ACHN (cell line): Measurements from ENCODE around the gene NUDT3.
"Not testable (repeated sequence)": the region's sequence is repeated elsewhere in the genome, so short reads cannot be mapped to it uniquely, and the experiment has no call there.

Experiments
- DNase-seq: peaks from one replicate; pipeline ENCODE4 v3.0.0-alpha.2; 2015
- in situ Hi-C: cut with HindIII; loops from 2 replicates; pipeline ENCODE4 v1.10.0; 2017; ENCODE audit warnings: low sequenced_read_pairs, low pct_ligation_motif_present, low pct_unique_long_range_greater_than_20kb

Gene NUDT3

DNA sequence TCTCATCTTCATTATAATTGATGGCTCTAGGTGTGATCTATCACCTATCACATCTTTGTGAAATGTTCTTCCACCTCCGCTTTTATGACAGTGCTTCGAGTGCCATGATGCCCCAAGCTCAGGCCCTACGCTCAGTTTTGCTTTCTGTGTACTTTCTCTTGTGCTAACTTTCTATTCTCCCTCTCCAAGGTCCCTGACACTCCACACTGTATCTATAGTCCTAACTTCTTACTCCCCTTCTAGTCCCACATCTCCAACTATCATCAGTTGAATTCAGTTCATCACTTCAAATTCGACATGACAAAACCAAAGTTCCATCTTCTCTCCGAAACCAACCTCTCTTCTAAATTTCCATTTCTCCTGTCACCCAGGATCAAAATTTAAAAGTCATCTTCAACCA lies 16.6 kb downstream of the NUDT3 start:
- no peak for DNase-seq
- in situ Hi-C loops = no loop called here

GRCh38 chr6:34374508-34374907 lies 18.0 kb downstream of the NUDT3 start:
- in situ Hi-C loops = no loop called here
- no peak for DNase-seq

- in situ Hi-C loops = no loop called here
- no peak for DNase-seq
These were observed 18.4 kb downstream of the NUDT3 start for GRCh38 chr6:34374069-34374468.

DNA sequence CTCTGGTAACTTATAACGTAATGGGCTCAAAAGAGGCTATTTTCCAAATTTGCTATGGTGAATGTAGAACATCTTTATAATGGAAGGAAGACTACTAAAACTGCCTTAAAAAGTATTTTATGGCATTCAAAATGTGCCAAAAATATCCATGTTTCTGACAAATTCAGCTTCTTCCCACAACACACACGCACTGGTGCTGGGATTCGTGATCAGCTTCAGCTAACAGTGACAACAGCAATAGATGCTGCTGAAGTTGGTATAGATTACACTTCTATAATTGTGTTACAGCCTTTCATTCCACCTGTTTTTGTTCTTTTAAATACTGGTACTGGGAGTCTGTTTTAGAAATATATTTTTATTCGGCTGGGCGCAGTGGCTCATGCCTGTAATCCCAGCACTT lies 19.0 kb downstream of the NUDT3 start:
- no peak for DNase-seq
- in situ Hi-C loops = no loop called here

DNA sequence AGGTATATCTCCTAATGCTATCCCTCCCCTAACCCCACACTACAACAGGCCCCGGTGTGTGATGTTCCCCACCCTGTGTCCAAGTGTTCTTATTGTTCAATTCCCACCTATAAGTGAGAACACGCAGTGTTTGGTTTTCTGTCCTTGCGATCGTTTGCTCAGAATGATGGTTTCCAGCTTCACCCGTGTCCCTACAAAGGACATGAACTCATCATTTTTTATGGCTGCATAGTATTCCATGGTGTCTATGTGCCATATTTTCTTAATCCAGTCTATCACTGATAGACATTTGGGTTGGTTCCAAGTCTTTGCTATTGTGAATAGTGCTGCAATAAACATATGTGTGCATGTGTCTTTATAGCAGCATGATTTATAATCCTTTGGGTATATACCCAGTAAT lies 20.6 kb downstream of the NUDT3 start:
- in situ Hi-C loops, DNase-seq: not testable (repeated sequence)

- no peak for DNase-seq
- in situ Hi-C loops = no loop called here
These were observed 22.1 kb downstream of the NUDT3 start for GRCh38 chr6:34370361-34370760.

DNA sequence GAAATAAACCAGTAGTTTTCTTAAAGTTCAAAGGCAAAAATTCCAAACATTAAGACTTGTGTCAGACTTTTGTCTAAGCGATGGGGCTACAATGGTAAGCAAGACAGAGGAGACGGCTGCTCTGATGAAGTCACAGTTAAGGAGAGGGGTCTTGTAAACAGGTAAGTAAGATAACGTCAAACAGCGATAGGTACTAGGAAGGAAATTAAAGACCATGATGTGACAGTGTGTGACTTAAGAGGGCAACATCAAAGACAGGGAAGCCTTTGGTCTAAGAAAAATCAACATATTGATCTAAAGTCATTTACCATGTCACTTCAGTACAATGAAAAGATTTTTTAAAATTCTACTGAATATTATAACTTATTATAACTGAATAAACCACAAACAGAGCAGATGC lies 23.1 kb downstream of the NUDT3 start:
- in situ Hi-C loops = no loop called here
- no peak for DNase-seq

GRCh38 chr6:34366639-34366921 lies 25.9 kb downstream of the NUDT3 start:
- in situ Hi-C loops = no loop called here
- no peak for DNase-seq

- peak; percentile 65 for DNase-seq
- in situ Hi-C loops = not testable (repeated sequence)
These were observed 26.5 kb downstream of the NUDT3 start for GRCh38 chr6:34365781-34366638.

GRCh38 chr6:34363681-34364075 lies 28.8 kb downstream of the NUDT3 start:
- DNase-seq, in situ Hi-C loops: not testable (repeated sequence)

DNA sequence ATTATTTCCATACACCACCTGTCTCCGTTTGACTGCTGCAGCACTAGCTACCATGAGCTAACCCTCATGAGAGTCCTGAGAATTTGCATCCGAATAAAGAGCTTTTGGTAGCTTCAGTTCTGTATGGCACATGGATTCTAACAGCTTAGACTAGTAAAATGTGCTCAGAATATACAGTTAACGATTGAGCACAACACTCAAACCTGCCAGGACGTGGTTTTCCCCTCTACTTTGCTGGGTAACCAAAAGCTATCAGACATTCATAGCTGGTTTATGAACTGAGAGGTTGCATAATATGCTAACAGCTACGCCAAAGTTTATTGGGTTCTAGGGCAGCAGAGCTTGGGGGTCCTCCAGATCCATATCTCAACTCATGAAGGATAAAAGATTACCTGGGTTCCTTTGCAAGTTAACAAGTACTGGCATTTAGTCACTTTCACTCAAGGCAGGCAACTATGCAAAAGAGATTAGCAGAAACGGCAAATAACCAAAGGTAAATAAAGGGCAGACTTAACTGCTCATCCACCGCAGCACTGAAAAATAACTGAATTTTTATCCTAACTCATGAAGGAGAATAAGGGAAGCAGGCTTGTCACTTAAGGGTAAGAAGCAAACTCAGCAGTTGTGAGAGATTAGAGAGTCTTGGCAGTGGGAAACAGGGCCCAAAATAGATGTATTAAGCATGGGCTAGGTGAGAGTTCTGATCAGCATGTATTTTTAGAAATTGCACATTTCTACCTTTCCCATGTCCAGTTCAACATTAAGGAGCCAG lies 29.4 kb downstream of the NUDT3 start:
- no peak for DNase-seq
- in situ Hi-C loops = no loop called here

- in situ Hi-C loops = no loop called here
- no peak for DNase-seq
These were observed 30.3 kb downstream of the NUDT3 start for GRCh38 chr6:34362176-34362575.

- in situ Hi-C loops = no loop called here
- DNase-seq = no peak
These were observed 31.9 kb downstream of the NUDT3 start for GRCh38 chr6:34360556-34360955.

DNA sequence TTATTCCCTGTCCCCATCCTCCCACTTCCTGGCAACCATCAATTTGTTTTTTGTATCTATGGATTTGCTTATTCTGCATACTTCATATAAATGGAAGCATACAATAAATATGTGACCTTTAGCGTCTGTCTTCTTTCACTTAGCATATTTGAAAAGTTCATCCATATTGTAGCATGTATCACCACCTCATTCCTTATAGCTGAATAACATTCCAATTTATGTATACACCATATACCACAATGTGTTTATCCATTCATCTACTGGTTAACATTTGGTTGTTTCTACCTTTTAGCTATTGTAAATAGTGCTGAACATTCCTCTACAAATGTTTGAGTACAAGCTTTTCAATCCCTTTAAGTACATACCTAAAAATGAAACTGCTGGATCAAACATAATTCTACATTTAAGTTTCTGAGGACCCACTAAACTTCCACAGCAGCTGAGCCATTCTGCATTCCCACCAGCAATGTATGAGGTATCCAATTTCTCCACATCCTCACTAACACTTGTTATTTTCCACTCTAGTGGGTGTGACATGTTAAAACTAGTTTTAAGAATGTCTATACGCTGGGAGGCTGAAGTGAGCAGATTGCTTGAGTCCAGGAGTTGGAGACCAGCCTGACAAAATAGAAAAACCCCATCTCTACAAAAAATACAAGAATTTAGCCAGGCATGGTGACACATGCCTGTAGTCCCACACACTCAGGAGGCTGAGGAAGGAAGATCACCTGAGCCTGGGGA lies 32.9 kb downstream of the NUDT3 start:
- DNase-seq = no peak
- in situ Hi-C loops = no loop called here

DNA sequence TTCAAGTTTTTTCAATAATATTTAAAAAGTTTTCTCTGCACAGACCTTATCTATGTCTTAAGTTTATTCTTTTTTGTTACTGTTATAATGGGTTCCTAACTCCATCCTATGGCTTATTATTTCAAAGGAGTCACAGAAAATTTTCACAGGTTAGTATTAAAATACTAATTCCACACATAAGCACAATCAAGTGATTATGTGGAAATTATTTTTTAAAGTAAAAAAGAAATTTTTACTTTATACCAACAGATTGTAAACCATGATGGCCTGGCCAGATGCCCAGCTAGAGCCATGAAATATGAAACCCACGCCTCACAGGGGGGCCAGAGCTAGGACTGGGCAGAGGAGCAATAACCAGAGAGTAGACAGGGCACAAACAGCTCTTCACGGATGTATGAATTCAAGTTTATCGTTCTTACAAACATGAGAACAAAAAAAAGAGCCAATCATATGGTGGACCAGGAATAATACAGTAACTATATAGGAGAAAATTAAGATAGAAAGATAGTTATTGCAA lies 34.0 kb downstream of the NUDT3 start:
- in situ Hi-C loops = no loop called here
- no peak for DNase-seq

DNA sequence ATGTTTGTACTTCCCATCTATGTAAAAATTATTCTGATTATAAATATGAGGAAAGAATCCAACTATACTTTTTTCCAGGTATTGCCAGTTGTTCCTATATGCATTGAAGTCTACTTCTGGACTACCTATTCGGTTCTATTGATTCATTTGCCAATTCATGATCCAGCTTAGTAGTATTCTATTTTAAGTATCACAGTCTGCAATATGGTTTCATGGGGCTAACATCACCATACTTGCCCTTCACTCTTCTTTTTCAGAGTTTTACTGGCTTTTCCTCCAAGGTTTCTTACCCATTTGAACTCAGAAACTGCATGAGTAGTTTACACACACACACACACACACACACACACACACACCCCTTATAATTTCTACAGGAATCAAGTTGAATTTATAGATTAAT lies 34.5 kb downstream of the NUDT3 start:
- no peak for DNase-seq
- in situ Hi-C loops = no loop called here

DNA sequence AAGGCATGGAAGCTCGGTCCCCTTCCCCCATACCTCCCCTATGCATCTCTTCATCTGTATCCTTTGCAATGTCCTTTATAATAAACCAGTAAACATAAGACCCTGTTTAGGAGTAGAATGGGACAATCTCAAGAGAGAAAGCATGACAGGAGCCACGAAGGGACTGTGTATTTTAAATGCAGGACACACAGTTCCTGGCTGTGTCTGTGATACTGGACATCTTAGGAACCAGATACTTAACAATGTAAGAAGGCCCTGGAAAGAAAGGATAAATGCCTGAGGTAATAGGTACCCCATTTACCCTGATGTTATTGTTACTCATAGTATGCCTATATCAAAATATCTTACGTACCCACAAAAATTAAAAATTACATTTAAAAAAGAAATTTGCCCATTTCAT lies 36.6 kb downstream of the NUDT3 start:
- in situ Hi-C loops = no loop called here
- DNase-seq = no peak

- in situ Hi-C loops, DNase-seq: not testable (repeated sequence)
These were observed 38.2 kb downstream of the NUDT3 start for GRCh38 chr6:34354230-34354629.

GRCh38 chr6:34353530-34353929 lies 38.9 kb downstream of the NUDT3 start:
- in situ Hi-C loops = not testable (repeated sequence)

More at GRCh38 chr6:34353530-34353929, 38.9 kb downstream of the NUDT3 start:
- not testable (repeated sequence) for DNase-seq
